Natural killer cell treated with Interleukin-12 subunit alpha and Interleukin-12 subunit beta and Interleukin-15 and Interleukin-18, amount 100 ng/mL, for 72 hours (primary cell): ENCODE results near the gene SIPA1L3. TPM values are rescaled to one million over a fixed set of nuclear protein-coding genes. Genes with fewer than 3 reads are reported as not detected.

Source experiments
- ATAC-seq, 2 donors: fragments of 150-1000 bp; cut with Tn5 transposase in 1 of 2; sonication (Bioruptor Pico), chemical (Tn5 transposase) in 1 of 2; 2 replicates each; pipeline ENCODE4 v1.10.0; 2021
- DNase-seq: peaks from one replicate; pipeline ENCODE4 v3.0.0; 2022; ENCODE audit warnings: low spot score
- H3K27ac Mint-ChIP-seq, 2 donors: 1 replicate in 1 of 2; 2 replicates in 1 of 2; pipeline ENCODE4 v1.8.0; 2022; ENCODE audit warnings: mixed read lengths in 2 of 2, mild to moderate bottlenecking in 1 of 2, moderate library complexity in 1 of 2
- H3K27me3 Mint-ChIP-seq, 2 donors: 1 replicate in 1 of 2; 2 replicates in 1 of 2; pipeline ENCODE4 v1.8.0; 2022; ENCODE audit warnings: mixed read lengths in 2 of 2
- H3K36me3 Mint-ChIP-seq: one replicate; pipeline ENCODE4 v1.8.0; 2022; ENCODE audit warnings: mixed read lengths
- H3K4me1 Mint-ChIP-seq, 2 donors: 1 replicate in 1 of 2; 2 replicates in 1 of 2; pipeline ENCODE4 v1.8.0; 2022; ENCODE audit warnings: low read depth in 2 of 2, mixed read lengths in 2 of 2, mild to moderate bottlenecking in 1 of 2
- H3K4me3 Mint-ChIP-seq: one replicate; pipeline ENCODE4 v1.8.0; 2022; ENCODE audit warnings: mixed read lengths
- H3K9me3 Mint-ChIP-seq: 2 replicates; pipeline ENCODE4 v1.8.0; 2022; ENCODE audit warnings: mixed read lengths
- total RNA-seq, 2 donors: library from RNA; stranded (reverse); gene quantifications; one replicate each; pipeline ENCODE4 v1.2.3, GENCODE V29; 2022

SIPA1L3 gene
- total RNA-seq, 2 donors from 2014 or later: 16.8 to 31.0 TPM

DNA sequence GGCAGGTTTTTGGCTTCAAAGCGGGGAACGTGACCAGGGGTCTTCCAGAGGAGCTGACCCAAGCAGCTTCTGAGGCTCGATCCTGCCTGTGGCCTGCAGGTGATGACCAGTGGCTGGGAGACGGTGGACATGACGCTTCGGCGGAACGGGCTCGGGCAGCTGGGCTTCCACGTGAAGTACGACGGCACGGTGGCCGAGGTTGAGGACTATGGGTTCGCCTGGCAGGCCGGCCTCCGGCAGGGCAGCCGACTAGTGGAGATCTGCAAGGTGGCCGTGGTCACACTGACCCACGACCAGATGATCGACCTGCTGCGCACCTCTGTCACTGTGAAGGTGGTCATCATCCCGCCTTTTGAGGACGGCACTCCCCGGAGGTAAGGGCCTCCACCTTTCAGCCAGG, 223.4 kb downstream of the SIPA1L3 start:
- no peaks in the 10 kb centered on the region for H3K27me3 Mint-ChIP-seq
- peaks cover 0 to 3% of the 10 kb centered on the region in 2 donors for H3K4me1 Mint-ChIP-seq
- H3K27ac Mint-ChIP-seq: no peak overlapping the region
- ATAC-seq (no peak), DNase-seq (no peak)
- no peaks in the 10 kb centered on the region for H3K36me3 Mint-ChIP-seq
- no peaks in the 10 kb centered on the region for H3K9me3 Mint-ChIP-seq
- no peak overlapping the region for H3K4me3 Mint-ChIP-seq

- DNase-seq (peak; percentile 59), ATAC-seq (no peak)
- Mint-ChIP-seq H3K36me3 (no peaks in the 10 kb centered on the region), H3K9me3 (no peaks in the 10 kb centered on the region), H3K27ac (no peak overlapping the region), H3K4me1 (peaks cover 0 to 3% of the 10 kb centered on the region in 2 donors), H3K4me3 (no peak overlapping the region), H3K27me3 (no peaks in the 10 kb centered on the region)
Measured at GRCh38 chr19:38132781-38133180, 225.8 kb downstream of the SIPA1L3 start.

GRCh38 chr19:38133319-38133718, 226.3 kb downstream of the SIPA1L3 start:
- Mint-ChIP-seq H3K27me3 (no peaks in the 10 kb centered on the region), H3K27ac (no peak overlapping the region), H3K4me1 (peaks cover 0 to 3% of the 10 kb centered on the region in 2 donors), H3K4me3 (no peak overlapping the region), H3K36me3 (no peaks in the 10 kb centered on the region), H3K9me3 (no peaks in the 10 kb centered on the region)
- DNase-seq: no peak
- ATAC-seq: no peak

GRCh38 chr19:38134540-38135149, 227.6 kb downstream of the SIPA1L3 start:
- Mint-ChIP-seq H3K4me3 (no peak overlapping the region), H3K27me3 (no peaks in the 10 kb centered on the region), H3K27ac (no peak overlapping the region), H3K4me1 (peaks cover 0 to 3% of the 10 kb centered on the region in 2 donors), H3K36me3 (no peaks in the 10 kb centered on the region), H3K9me3 (no peaks in the 10 kb centered on the region)
- DNase-seq (no peak), ATAC-seq (no peak)

DNA sequence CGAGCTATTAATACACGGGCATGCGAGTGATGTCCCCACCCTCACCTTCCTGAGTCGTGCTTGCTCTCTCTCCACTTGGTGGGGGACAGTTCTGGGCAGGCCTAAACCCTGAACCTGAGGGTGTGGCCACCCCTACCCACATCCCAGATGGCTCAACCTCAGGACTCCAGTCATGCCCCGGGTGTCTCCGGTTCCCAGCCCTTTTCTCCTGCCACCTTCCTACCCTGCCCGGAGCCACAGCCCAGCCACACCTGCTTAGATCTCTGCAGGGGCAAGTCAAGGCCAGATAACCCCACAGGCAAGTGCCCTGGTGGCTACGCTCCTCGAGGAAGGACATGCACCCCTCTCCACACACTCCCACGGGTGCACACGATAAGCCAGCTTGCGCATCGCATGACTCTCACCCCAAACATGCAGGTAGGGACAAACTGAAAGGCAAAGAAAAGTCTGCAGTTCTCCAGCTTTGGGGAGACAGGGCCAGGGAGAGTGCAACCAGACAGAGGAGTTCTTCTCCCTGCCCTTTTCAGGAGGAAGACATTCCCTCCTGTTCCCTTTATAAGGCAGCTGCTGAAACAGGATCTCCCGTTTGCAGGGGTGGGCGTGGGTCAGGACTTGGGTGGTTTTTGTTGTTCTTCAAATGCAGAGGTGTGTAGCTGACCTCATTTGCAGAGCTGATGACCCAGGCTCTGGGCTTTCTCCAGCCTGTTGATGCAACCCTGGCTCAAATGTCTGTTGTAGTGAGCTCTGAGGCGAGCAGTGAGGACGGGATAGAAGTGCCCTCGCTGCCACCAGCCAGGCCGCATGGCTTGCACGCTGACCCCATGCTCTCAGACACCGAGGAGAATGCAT, 228.4 kb downstream of the SIPA1L3 start:
- Mint-ChIP-seq H3K9me3 (no peaks in the 10 kb centered on the region), H3K36me3 (no peaks in the 10 kb centered on the region), H3K4me1 (peaks cover 0 to 3% of the 10 kb centered on the region in 2 donors), H3K27me3 (no peaks in the 10 kb centered on the region), H3K4me3 (no peak overlapping the region), H3K27ac (no peak overlapping the region)
- no peak for DNase-seq
- no peak for ATAC-seq

- ATAC-seq: no peak
- H3K36me3 Mint-ChIP-seq: no peaks in the 10 kb centered on the region
- no peaks in the 10 kb centered on the region for H3K9me3 Mint-ChIP-seq
Measured at GRCh38 chr19:38139122-38139521, 232.1 kb downstream of the SIPA1L3 start.

GRCh38 chr19:38141108-38141507, 234.1 kb downstream of the SIPA1L3 start:
- Mint-ChIP-seq H3K27ac (no peak overlapping the region), H3K4me3 (no peak overlapping the region), H3K27me3 (no peaks in the 10 kb centered on the region), H3K9me3 (no peaks in the 10 kb centered on the region), H3K36me3 (no peaks in the 10 kb centered on the region), H3K4me1 (peaks cover 5 to 12% of the 10 kb centered on the region in 2 donors)
- ATAC-seq (no peak), DNase-seq (no peak)

More at GRCh38 chr19:38139122-38139521, 232.1 kb downstream of the SIPA1L3 start:
- no peak for DNase-seq
- no peak overlapping the region for H3K27ac Mint-ChIP-seq
- H3K27me3 Mint-ChIP-seq: no peaks in the 10 kb centered on the region
- H3K4me3 Mint-ChIP-seq: no peak overlapping the region
- H3K4me1 Mint-ChIP-seq: peaks cover 4 to 7% of the 10 kb centered on the region in 2 donors

GRCh38 chr19:38142176-38143035, 235.4 kb downstream of the SIPA1L3 start:
- Mint-ChIP-seq H3K27ac (no peak overlapping the region), H3K4me1 (peaks cover 5 to 12% of the 10 kb centered on the region in 2 donors), H3K9me3 (no peaks in the 10 kb centered on the region), H3K36me3 (no peaks in the 10 kb centered on the region), H3K27me3 (no peaks in the 10 kb centered on the region), H3K4me3 (no peak overlapping the region)
- no peak for DNase-seq
- peak; percentile 59 to 63 for ATAC-seq

DNA sequence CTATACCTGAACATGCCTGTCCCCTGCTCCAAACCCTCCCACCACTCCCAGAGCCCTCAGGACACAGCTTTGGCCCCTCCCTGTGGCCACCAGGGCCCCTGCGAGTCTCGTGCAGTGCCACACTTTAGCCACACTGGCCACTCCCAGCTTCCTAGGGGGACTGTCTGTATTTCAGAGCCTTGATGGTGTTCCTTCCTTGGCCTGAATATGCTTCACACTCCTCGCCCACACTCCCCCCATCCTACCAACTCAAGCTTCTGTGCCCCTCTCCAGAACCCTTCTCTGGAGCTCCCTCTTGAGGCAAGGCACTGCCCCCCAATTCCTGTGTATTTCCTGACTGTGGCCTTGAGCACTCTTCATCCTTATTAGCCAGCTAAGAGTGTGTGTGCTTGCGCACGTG, 236.8 kb downstream of the SIPA1L3 start:
- ATAC-seq (no peak), DNase-seq (peak; percentile 58)
- Mint-ChIP-seq H3K4me3 (no peak overlapping the region), H3K27ac (no peak overlapping the region), H3K4me1 (peaks cover 5 to 12% of the 10 kb centered on the region in 2 donors), H3K27me3 (no peaks in the 10 kb centered on the region), H3K36me3 (no peaks in the 10 kb centered on the region), H3K9me3 (no peaks in the 10 kb centered on the region)

- H3K36me3 Mint-ChIP-seq: no peaks in the 10 kb centered on the region
- H3K4me1 Mint-ChIP-seq: peaks cover 5 to 12% of the 10 kb centered on the region in 2 donors
- no peaks in the 10 kb centered on the region for H3K27me3 Mint-ChIP-seq
- ATAC-seq (no peak), DNase-seq (peak; percentile 54)
- no peak overlapping the region for H3K4me3 Mint-ChIP-seq
- no peaks in the 10 kb centered on the region for H3K9me3 Mint-ChIP-seq
- no peak overlapping the region for H3K27ac Mint-ChIP-seq
Measured at GRCh38 chr19:38144667-38145066, 237.7 kb downstream of the SIPA1L3 start.

DNA sequence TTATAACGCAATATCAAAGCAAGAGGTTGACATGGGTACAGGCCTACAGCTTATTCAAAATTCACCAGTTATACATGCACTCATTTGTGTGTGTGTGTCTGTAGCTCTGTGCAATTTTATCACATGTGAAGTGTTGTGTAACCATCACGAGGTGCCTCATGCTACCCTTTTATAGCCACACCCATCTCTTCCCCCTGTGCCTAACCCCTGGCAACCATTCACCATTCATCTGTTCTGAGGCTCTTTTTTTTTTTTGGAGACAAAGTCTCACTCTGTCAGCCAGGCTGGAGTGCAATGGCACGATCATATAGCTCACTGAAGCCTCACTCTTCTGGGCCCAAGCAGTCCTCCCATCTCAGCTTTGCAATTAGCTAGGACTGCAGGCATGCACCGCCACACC, 238.6 kb downstream of the SIPA1L3 start:
- Mint-ChIP-seq H3K9me3 (no peaks in the 10 kb centered on the region), H3K27me3 (no peaks in the 10 kb centered on the region), H3K27ac (no peak overlapping the region), H3K4me3 (no peak overlapping the region), H3K36me3 (no peaks in the 10 kb centered on the region), H3K4me1 (peaks cover 5 to 12% of the 10 kb centered on the region in 2 donors)
- ATAC-seq: no peak
- peak; percentile 32 for DNase-seq

DNA sequence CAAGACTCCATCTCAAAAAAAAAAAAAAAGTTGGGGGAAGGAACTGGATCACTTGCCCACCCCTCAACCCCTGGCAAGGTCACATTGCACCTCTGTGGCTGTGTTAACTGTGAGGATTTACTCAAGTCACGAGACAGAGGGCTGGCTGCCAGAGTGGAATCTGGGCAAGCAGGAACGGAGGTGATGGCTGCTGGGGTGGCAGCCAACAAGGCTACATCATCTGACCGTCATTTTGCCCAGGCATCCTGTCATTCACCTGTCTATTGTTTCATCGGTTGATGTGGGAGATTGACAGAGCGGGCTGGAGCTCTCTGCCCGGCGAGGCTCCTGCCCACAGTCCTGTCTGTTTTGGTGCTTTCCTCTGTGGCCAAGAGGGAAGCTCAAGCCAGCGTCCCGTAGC, 241.3 kb downstream of the SIPA1L3 start:
- peaks cover 5 to 10% of the 10 kb centered on the region in 2 donors for H3K4me1 Mint-ChIP-seq
- no peaks in the 10 kb centered on the region for H3K36me3 Mint-ChIP-seq
- H3K27me3 Mint-ChIP-seq: no peaks in the 10 kb centered on the region
- H3K27ac Mint-ChIP-seq: no peak overlapping the region
- no peak for DNase-seq
- H3K4me3 Mint-ChIP-seq: no peak overlapping the region
- no peaks in the 10 kb centered on the region for H3K9me3 Mint-ChIP-seq
- ATAC-seq: no peak

DNA sequence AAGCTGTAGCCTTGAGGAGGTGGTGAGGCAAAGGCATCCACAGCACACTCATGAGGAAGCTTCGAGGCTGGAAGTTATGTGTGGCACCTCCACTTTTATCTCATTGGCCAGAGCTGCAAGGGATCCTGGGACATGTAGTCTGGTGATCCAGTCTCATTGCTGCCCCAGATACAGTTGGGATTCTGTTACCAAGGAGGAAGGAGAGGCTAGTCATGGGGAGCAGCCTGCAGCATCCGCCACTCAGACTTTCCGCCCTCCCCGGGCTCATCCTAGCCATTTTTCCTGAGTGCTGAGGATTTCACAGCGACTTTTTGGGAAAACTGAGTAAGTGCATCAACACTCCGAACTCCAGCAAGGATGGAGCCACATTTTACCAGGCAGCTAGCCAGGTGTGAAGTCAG, 242.7 kb downstream of the SIPA1L3 start:
- DNase-seq: no peak
- no peak overlapping the region for H3K4me3 Mint-ChIP-seq
- no peak for ATAC-seq
- H3K9me3 Mint-ChIP-seq: no peaks in the 10 kb centered on the region
- H3K27ac Mint-ChIP-seq: no peak overlapping the region
- H3K4me1 Mint-ChIP-seq: peaks cover 0 to 4% of the 10 kb centered on the region in 2 donors
- no peaks in the 10 kb centered on the region for H3K27me3 Mint-ChIP-seq
- no peaks in the 10 kb centered on the region for H3K36me3 Mint-ChIP-seq

DNA sequence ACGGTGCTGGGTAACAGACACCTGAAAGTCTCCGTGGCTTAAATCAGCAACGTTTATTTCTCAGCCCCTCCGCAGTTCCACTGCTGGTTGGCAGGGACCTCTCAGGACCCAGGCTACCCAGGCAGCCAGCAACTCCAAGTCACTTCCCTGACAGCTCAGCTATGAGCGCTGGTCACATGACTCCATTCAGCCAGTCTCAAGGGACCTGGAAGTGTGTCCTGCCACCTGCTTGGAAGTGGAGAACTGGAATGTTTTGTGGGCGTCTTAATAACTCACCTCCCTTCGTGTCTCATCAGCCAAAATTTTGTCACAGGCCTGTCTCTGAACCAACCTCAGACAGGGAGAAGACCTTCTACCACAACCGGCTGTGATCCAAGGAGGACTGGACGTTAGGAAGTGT, 244.2 kb downstream of the SIPA1L3 start:
- no peak overlapping the region for H3K4me3 Mint-ChIP-seq
- no peak overlapping the region for H3K27ac Mint-ChIP-seq
- H3K9me3 Mint-ChIP-seq: no peaks in the 10 kb centered on the region
- H3K4me1 Mint-ChIP-seq: peaks cover 0 to 3% of the 10 kb centered on the region in 2 donors
- DNase-seq (no peak), ATAC-seq (no peak)
- no peaks in the 10 kb centered on the region for H3K36me3 Mint-ChIP-seq
- no peaks in the 10 kb centered on the region for H3K27me3 Mint-ChIP-seq
